ENCODE data around the gene OR6B1.

OR6B1 gene

DNA sequence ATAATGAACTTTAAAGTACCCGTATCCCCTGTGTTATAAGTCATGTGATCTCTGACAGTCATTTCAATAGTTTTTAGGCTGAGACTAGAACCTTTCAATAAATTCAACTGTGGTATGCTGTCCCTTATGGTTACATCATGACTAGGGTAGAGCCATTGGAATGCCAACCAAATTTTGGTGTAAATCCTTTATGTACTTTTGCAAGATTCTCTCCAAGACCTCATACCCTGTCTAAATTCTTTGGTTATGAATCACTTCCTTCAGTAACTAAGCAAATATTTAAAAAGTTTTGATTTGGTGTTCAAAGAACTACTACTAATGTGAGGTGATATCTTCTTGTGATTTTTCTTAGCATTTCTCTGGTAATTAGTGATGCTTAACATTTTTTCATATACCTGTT lies 20.8 kb upstream of the OR6B1 start:
- Histone ChIP-seq H3K4me1 (ENCODE audit: low read length) (no peaks in the 10 kb centered on the region), H3K27ac (ENCODE audit: low read length) (no peak overlapping the region), H3K4me2 (ENCODE audit: low read depth, low read length) (no peak overlapping the region), H3K4me3 (ENCODE audit: low read length) (no peak overlapping the region), H3F3A (ENCODE audit: insufficient read depth, low read length) (no peaks in the 10 kb centered on the region), H3K9me2 (replicated peaks; ENCODE audit: insufficient read depth, low read length) (no peaks in the 10 kb centered on the region), H3K36me3 (replicated peaks; ENCODE audit: insufficient read depth, low read length) (no peaks in the 10 kb centered on the region), H3K79me2 (ENCODE audit: low read length) (no peaks in the 10 kb centered on the region), H3K9me3 (replicated peaks; ENCODE audit: insufficient read depth, low read length) (no peaks in the 10 kb centered on the region), H3K27me3 (replicated peaks; ENCODE audit: insufficient read depth, low read length) (no peaks in the 10 kb centered on the region), H4K20me1 (ENCODE audit: insufficient read depth, low read length) (no peaks in the 10 kb centered on the region), H3K9ac (ENCODE audit: low read length) (no peak overlapping the region), H2AFZ (ENCODE audit: low read length) (no peak overlapping the region)
- no peak for TF ChIP-seq CTCF (IDR thresholded peaks at IDR 0.05; ENCODE audit: low read length)
- TF ChIP-seq EZH2phosphoT487 (IDR thresholded peaks at IDR 0.05; ENCODE audit: low read length): no peak
- no peak for TF ChIP-seq EZH2 (optimal IDR thresholded peaks at IDR 0.05; ENCODE audit: low read depth, low read length)
- no peak for DNase-seq

DNA sequence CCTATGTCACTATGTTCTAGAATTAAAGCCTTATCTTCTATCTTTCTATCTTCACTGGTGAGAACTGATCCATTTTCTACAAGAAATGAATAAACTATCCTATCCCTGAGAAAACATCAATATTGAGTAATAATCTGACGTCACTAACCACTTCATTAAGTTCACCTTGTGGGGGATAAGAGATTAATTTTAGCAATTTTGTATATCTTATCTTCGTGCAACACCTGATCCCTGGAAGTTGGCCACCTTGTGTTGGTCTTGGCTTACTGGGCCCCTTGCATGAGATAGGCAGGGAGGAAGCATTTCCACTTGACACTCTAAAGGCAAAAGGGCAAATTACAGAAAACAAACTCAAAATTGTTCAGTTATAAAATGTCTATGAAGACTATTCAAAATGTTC lies 20.1 kb upstream of the OR6B1 start:
- H3K9ac ChIP-seq (ENCODE audit: low read length): no peak overlapping the region
- no peaks in the 10 kb centered on the region for H3F3A ChIP-seq (ENCODE audit: insufficient read depth, low read length)
- H3K9me3 ChIP-seq (replicated peaks; ENCODE audit: insufficient read depth, low read length): no peaks in the 10 kb centered on the region
- no peaks in the 10 kb centered on the region for H4K20me1 ChIP-seq (ENCODE audit: insufficient read depth, low read length)
- no peak overlapping the region for H2AFZ ChIP-seq (ENCODE audit: low read length)
- no peaks in the 10 kb centered on the region for H3K79me2 ChIP-seq (ENCODE audit: low read length)
- no peak overlapping the region for H3K4me3 ChIP-seq (ENCODE audit: low read length)
- no peaks in the 10 kb centered on the region for H3K9me2 ChIP-seq (replicated peaks; ENCODE audit: insufficient read depth, low read length)
- H3K4me2 ChIP-seq (ENCODE audit: low read depth, low read length): no peak overlapping the region
- no peaks in the 10 kb centered on the region for H3K4me1 ChIP-seq (ENCODE audit: low read length)
- TF ChIP-seq EZH2 (optimal IDR thresholded peaks at IDR 0.05; ENCODE audit: low read depth, low read length) (no peak), EZH2phosphoT487 (IDR thresholded peaks at IDR 0.05; ENCODE audit: low read length) (no peak), CTCF (IDR thresholded peaks at IDR 0.05; ENCODE audit: low read length) (no peak)
- DNase-seq: no peak
- H3K36me3 ChIP-seq (replicated peaks; ENCODE audit: insufficient read depth, low read length): no peaks in the 10 kb centered on the region
- no peak overlapping the region for H3K27ac ChIP-seq (ENCODE audit: low read length)
- H3K27me3 ChIP-seq (replicated peaks; ENCODE audit: insufficient read depth, low read length): no peaks in the 10 kb centered on the region

- Histone ChIP-seq H3K36me3 (replicated peaks; ENCODE audit: insufficient read depth, low read length) (no peaks in the 10 kb centered on the region), H3K4me1 (ENCODE audit: low read length) (no peaks in the 10 kb centered on the region), H3K27me3 (replicated peaks; ENCODE audit: insufficient read depth, low read length) (no peaks in the 10 kb centered on the region), H3K4me2 (ENCODE audit: low read depth, low read length) (no peak overlapping the region), H3K4me3 (ENCODE audit: low read length) (no peak overlapping the region), H3F3A (ENCODE audit: insufficient read depth, low read length) (no peaks in the 10 kb centered on the region), H4K20me1 (ENCODE audit: insufficient read depth, low read length) (no peaks in the 10 kb centered on the region), H3K27ac (ENCODE audit: low read length) (no peak overlapping the region), H3K9me2 (replicated peaks; ENCODE audit: insufficient read depth, low read length) (no peaks in the 10 kb centered on the region), H3K79me2 (ENCODE audit: low read length) (no peaks in the 10 kb centered on the region), H3K9ac (ENCODE audit: low read length) (no peak overlapping the region), H2AFZ (ENCODE audit: low read length) (no peak overlapping the region), H3K9me3 (replicated peaks; ENCODE audit: insufficient read depth, low read length) (no peaks in the 10 kb centered on the region)
- TF ChIP-seq EZH2phosphoT487 (IDR thresholded peaks at IDR 0.05; ENCODE audit: low read length) (no peak), EZH2 (optimal IDR thresholded peaks at IDR 0.05; ENCODE audit: low read depth, low read length) (no peak), CTCF (IDR thresholded peaks at IDR 0.05; ENCODE audit: low read length) (no peak)
- no peak for DNase-seq
These were observed 19.2 kb upstream of the OR6B1 start for GRCh38 chr7:143980746-143981510.

Measured in MM.1S (cell line).